ENCODE measurements around the gene DCAF17.

The DCAF17 gene

DNA sequence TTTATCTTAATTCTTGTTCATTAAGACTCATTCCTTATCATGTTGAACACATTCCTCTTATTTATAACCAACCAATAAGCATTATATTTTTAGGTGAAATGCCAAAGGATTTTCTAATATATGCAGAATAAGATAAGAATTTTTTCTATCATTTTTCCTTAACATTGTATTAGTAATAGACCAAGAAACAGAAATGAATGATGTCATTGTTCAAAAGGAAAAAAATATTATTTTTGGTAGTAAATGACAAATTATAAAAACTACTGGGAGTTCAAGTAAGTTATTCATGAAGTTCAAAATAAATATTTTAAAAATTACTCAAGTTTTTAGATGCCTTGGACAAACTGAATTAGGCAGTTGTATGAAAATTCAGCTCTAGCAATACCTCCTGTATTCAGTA, 25.5 kb downstream of the DCAF17 start:
- no peak for DNase-seq (ENCODE audit: extremely low read depth, low read depth)
- TF ChIP-seq, protein P1, sequence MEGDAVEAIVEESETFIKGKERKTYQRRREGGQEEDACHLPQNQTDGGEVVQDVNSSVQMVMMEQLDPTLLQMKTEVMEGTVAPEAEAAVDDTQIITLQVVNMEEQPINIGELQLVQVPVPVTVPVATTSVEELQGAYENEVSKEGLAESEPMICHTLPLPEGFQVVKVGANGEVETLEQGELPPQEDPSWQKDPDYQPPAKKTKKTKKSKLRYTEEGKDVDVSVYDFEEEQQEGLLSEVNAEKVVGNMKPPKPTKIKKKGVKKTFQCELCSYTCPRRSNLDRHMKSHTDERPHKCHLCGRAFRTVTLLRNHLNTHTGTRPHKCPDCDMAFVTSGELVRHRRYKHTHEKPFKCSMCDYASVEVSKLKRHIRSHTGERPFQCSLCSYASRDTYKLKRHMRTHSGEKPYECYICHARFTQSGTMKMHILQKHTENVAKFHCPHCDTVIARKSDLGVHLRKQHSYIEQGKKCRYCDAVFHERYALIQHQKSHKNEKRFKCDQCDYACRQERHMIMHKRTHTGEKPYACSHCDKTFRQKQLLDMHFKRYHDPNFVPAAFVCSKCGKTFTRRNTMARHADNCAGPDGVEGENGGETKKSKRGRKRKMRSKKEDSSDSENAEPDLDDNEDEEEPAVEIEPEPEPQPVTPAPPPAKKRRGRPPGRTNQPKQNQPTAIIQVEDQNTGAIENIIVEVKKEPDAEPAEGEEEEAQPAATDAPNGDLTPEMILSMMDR (IDR thresholded peaks at IDR 0.05; ENCODE audit: low read depth, low read length), result no peak

GRCh38 chr2:171460537-171460936, 26.5 kb downstream of the DCAF17 start:
- DNase-seq (ENCODE audit: extremely low read depth, low read depth), result no peak
- TF ChIP-seq, protein P1 (IDR thresholded peaks at IDR 0.05; ENCODE audit: low read depth, low read length), result no peak

- TF ChIP-seq, protein P1 (IDR thresholded peaks at IDR 0.05; ENCODE audit: low read depth, low read length), result no peak
- no peak for DNase-seq (ENCODE audit: extremely low read depth, low read depth)
Measured at GRCh38 chr2:171469176-171469575, 35.1 kb downstream of the DCAF17 start.

DNA sequence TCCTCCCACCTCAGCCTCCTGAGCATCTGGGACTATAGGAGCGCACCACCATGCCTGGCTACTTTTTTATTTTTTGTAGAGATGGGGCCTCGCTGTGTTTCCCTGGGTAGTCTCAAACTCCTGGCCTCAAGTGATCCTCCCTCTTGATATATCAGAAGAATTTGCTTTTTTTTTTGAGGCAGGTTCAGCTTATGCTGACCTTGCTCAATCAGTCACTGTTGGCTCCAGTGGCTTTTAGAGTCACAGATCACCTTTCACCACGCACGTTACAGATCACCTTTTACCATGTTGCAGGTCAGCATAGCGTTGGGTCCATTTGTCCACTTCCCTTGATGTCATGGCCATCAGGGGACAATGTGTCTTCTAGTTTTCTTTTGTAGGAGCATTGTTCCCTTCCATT, 36.1 kb downstream of the DCAF17 start:
- DNase-seq (ENCODE audit: extremely low read depth, low read depth), result no peak
- TF ChIP-seq, protein P1 (IDR thresholded peaks at IDR 0.05; ENCODE audit: low read depth, low read length), result no peak

DNA sequence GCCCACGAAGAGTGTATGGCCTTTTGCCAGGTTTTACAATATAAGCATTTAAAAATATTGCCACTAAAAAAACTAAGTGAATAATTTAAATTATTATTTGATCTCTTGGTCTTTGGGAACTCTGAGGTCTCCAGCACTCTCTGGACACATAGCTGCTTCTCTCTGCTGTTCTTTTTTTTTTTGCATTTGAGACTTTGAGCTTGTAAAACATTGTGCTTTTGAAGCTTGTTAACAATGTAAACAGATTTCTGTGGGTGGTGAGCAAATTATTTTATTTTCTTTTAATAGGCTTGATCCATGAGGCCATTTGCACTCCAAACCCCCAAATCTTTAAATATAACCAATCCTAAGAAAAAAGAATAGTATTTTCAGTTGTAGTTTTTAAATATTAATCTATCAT, 42.0 kb downstream of the DCAF17 start:
- no peak for DNase-seq (ENCODE audit: extremely low read depth, low read depth)
- TF ChIP-seq, protein P1 (IDR thresholded peaks at IDR 0.05; ENCODE audit: low read depth, low read length), result no peak

DNA sequence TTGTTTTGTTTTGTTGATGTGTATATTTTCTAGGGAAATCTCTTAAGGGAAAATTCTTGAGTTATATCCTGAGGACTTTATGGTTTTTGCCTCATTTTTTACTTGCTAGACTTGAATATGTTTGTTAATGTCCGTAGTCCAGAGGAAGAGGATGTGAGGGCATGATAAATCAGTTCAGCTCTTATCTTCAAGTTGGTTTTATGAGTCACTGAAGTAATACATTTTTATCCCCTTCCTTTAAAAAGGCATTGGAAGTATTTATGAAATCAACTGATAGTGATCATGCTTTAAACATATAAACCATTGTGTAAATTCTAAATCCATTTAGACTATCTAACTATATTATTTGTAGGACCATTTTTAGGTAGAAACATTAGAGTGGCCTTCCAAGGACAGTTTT, 44.3 kb downstream of the DCAF17 start:
- TF ChIP-seq, protein P1 (IDR thresholded peaks at IDR 0.05; ENCODE audit: low read depth, low read length), result no peak
- no peak for DNase-seq (ENCODE audit: extremely low read depth, low read depth)

GRCh38 chr2:171479154-171479814, 45.3 kb downstream of the DCAF17 start:
- TF ChIP-seq, protein P1 (IDR thresholded peaks at IDR 0.05; ENCODE audit: low read depth, low read length), result no peak
- DNase-seq (ENCODE audit: extremely low read depth, low read depth), result no peak
